ENCODE results near the gene MAPK13. TPM values are rescaled to one million over a fixed set of nuclear protein-coding genes. Genes with fewer than 3 reads are reported as not detected.

Gene MAPK13
- total RNA-seq, 1 donor from 2014 or later: 70.6 TPM

DNA sequence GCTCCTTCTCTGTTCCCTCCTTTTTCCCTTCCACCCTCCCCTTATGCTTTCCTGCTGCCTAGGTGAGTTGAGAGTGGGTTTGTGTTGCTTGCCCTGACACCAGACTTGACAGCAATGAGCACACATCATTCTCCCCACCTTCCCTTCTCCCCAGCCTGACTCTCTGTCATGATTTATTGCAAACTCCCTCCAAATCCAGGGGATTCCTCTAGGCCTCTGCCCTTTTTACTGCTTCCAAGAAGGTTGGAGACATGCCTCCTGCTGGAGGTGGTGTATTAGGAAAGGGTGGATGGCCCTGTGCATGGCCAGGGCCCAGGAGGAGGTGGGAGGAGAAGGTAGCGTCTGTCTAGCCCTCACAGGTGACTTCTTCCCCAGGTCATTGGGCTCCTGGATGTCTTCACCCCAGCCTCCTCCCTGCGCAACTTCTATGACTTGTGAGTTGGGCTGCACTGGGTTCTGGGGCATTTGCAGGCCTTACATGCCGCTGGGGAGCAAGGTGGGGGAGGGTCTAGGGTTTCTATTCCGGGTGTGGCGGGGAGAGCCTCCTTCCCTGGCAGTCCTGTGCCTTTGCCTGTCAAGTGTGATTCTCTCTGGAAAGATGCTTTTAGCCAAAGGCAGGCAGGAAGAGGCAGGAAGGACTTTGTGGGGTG, 2.1 kb downstream of the MAPK13 start:
- TF ChIP-seq, protein P1, sequence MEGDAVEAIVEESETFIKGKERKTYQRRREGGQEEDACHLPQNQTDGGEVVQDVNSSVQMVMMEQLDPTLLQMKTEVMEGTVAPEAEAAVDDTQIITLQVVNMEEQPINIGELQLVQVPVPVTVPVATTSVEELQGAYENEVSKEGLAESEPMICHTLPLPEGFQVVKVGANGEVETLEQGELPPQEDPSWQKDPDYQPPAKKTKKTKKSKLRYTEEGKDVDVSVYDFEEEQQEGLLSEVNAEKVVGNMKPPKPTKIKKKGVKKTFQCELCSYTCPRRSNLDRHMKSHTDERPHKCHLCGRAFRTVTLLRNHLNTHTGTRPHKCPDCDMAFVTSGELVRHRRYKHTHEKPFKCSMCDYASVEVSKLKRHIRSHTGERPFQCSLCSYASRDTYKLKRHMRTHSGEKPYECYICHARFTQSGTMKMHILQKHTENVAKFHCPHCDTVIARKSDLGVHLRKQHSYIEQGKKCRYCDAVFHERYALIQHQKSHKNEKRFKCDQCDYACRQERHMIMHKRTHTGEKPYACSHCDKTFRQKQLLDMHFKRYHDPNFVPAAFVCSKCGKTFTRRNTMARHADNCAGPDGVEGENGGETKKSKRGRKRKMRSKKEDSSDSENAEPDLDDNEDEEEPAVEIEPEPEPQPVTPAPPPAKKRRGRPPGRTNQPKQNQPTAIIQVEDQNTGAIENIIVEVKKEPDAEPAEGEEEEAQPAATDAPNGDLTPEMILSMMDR (IDR thresholded peaks at IDR 0.05; ENCODE audit: insufficient read depth, low read length, severe bottlenecking): no peak
- Histone ChIP-seq H3K36me3 (ENCODE audit: control insufficient read depth, insufficient read depth, low read length) (peaks cover 24% of the 10 kb centered on the region), H3K27me3 (ENCODE audit: control insufficient read depth, insufficient read depth, low read length) (no peaks in the 10 kb centered on the region), H3K4me3 (ENCODE audit: low read depth, low read length) (no peak overlapping the region)
- no peak for DNase-seq (ENCODE audit: low read depth)
- no peak for FAIRE-seq

DNA sequence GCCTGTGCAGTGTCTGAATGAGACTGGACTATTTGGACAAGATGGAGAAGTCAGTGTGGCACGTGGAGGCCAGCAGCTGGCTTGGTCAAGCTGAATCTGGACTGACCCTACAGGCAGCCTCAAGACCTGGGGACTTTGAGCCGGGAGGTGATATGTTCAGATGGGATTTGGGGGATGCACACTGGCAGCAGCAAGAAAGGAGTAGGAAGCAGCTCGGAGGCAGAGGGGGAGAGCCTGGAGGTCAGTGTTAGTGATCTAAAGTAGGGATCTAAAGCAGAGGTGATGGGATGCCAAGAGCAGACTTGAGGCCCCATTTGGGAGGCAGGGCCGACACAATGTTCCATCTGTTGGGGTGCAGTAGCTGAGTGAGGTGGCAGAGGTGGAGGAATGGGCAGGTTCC, 2.8 kb downstream of the MAPK13 start:
- H3K4me3 ChIP-seq (ENCODE audit: low read depth, low read length): no peak overlapping the region
- no peaks in the 10 kb centered on the region for H3K27me3 ChIP-seq (ENCODE audit: control insufficient read depth, insufficient read depth, low read length)
- H3K36me3 ChIP-seq (ENCODE audit: control insufficient read depth, insufficient read depth, low read length): peaks cover 27% of the 10 kb centered on the region
- TF ChIP-seq, protein P1 (IDR thresholded peaks at IDR 0.05; ENCODE audit: insufficient read depth, low read length, severe bottlenecking): no peak
- DNase-seq (ENCODE audit: low read depth) (no peak), FAIRE-seq (no peak)

DNA sequence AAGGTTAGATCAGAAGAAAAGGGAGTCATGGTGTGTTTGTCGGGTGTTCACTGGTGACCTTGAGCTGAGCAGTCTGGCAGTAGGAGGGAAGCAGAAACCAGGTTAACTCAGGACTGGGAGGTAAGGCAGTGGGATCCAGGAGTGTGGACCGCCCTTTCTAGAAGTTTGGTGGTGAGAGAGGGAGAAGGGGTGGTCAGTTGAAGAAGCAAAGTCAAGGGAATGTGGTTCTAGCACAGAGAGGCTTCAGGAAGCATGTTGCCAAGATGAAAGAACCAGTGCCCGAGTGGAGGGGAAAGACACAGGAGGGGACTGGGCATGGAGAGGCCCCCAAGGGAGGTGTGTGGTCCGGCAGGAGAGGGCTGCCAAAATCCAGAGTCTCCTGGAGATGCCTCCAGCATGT, 3.6 kb downstream of the MAPK13 start:
- peaks cover 33% of the 10 kb centered on the region for H3K36me3 ChIP-seq (ENCODE audit: control insufficient read depth, insufficient read depth, low read length)
- no peak overlapping the region for H3K4me3 ChIP-seq (ENCODE audit: low read depth, low read length)
- TF ChIP-seq, protein P1 (IDR thresholded peaks at IDR 0.05; ENCODE audit: insufficient read depth, low read length, severe bottlenecking): no peak
- no peaks in the 10 kb centered on the region for H3K27me3 ChIP-seq (ENCODE audit: control insufficient read depth, insufficient read depth, low read length)
- FAIRE-seq (no peak), DNase-seq (ENCODE audit: low read depth) (no peak)

DNA sequence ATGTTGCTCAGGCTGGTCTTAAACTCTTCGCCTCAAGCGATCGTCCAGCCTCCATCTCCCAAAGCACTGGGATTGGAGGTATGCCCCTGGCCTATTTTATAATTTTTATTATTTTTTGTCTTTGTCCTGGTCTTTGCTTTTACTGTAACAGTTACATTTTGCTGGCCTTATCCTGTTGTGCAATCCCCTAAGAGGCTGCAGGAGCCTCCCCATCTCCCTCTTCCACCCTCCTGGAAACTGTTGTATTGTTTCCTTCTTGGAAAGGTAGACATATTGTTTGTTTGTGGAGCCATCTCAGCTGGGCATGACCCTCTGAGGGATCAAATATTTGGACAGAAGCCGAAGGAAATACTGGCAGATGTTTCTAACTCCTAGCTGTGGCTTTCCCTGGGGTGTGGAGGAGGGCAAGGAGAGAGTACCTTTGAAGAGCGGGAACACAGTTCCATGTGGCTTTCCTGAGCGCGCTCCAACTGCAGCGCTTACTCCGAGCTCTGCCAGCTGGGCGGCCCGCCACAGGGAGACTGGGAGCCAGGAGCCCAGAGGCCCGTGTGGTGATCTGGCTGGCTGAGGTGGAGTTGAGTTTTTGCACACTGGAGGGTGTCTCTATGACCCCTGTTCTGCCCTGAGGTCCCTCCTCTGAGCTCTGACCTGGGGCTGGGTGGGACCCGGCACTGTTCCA, 4.9 kb downstream of the MAPK13 start:
- Histone ChIP-seq H3K27me3 (ENCODE audit: control insufficient read depth, insufficient read depth, low read length) (no peaks in the 10 kb centered on the region), H3K36me3 (ENCODE audit: control insufficient read depth, insufficient read depth, low read length) (peaks cover 38% of the 10 kb centered on the region), H3K4me3 (ENCODE audit: low read depth, low read length) (no peak overlapping the region)
- FAIRE-seq: no peak
- TF ChIP-seq, protein P1 (IDR thresholded peaks at IDR 0.05; ENCODE audit: insufficient read depth, low read length, severe bottlenecking): no peak
- no peak for DNase-seq (ENCODE audit: low read depth)

DNA sequence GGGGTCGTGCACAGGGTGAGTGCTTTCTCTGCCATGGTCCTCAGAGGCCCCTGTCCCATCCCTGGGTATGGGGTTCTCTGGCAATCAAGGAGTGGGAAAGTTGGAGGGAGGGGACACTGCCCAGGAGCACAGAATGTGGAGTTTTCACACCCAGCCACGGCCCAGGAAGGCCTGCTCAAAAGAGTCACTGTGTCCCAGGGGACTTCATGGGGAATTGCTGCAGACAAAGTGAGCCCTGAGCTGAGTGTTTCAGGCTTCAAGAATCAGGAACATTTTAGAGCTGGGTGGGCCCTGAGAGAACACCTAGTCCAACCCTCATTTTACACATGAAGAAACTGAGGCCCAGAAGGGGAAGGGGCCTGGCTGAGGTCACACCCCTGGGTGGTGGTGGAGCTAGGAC, 5.7 kb downstream of the MAPK13 start:
- peaks cover 39% of the 10 kb centered on the region for H3K36me3 ChIP-seq (ENCODE audit: control insufficient read depth, insufficient read depth, low read length)
- no peak for FAIRE-seq
- no peak for DNase-seq (ENCODE audit: low read depth)
- TF ChIP-seq, protein P1 (IDR thresholded peaks at IDR 0.05; ENCODE audit: insufficient read depth, low read length, severe bottlenecking): no peak
- H3K4me3 ChIP-seq (ENCODE audit: low read depth, low read length): no peak overlapping the region
- no peaks in the 10 kb centered on the region for H3K27me3 ChIP-seq (ENCODE audit: control insufficient read depth, insufficient read depth, low read length)
